Measurements from ENCODE around the gene P2RX7.

DNA sequence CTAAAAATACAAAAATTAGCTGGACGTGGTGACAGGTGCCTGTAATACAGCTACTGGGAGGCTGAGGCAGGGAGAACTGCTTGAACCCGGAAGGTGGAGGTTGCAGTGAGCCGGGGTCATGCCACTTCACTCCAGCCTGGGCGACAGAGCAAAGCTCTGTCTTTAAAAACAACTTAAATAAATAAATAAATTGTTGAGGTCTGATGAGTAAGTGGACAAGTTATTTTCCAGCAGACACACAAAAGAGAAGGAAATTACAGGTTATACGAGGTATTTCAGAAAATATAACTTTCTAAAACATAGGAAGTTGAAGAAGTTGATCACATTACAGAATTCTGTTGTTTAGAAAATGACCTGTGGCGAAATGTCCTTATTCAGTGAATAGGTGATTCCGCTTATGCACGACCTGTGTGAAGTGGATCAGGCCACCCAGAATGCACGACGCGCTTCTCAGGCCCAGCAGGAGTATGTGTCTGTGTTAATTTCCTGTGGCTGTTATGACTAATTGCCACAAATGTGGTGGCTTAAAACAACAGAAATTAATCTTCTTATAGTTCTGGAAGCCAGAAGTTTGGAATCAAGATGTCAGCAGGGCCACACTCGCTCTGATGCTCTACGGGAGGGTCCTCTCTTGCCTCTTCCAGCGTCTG lies 38.1 kb downstream of the P2RX7 start:
- TF ChIP-seq, protein P1, sequence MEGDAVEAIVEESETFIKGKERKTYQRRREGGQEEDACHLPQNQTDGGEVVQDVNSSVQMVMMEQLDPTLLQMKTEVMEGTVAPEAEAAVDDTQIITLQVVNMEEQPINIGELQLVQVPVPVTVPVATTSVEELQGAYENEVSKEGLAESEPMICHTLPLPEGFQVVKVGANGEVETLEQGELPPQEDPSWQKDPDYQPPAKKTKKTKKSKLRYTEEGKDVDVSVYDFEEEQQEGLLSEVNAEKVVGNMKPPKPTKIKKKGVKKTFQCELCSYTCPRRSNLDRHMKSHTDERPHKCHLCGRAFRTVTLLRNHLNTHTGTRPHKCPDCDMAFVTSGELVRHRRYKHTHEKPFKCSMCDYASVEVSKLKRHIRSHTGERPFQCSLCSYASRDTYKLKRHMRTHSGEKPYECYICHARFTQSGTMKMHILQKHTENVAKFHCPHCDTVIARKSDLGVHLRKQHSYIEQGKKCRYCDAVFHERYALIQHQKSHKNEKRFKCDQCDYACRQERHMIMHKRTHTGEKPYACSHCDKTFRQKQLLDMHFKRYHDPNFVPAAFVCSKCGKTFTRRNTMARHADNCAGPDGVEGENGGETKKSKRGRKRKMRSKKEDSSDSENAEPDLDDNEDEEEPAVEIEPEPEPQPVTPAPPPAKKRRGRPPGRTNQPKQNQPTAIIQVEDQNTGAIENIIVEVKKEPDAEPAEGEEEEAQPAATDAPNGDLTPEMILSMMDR (IDR thresholded peaks at IDR 0.05; ENCODE audit: poor library complexity): no peak
- no peak for TF ChIP-seq EZH2 (IDR thresholded peaks at IDR 0.05; ENCODE audit: borderline replicate concordance)
